Spleen (tissue), 11 donors: Measurements from ENCODE around the gene CAMTA1. TPM values are rescaled to one million over a fixed set of nuclear protein-coding genes. Genes with fewer than 3 reads are reported as not detected.

Experiments used
- DNase-seq: peaks from one replicate; pipeline ENCODE4 v3.0.0-alpha.2; 2020
- H3K27ac ChIP-seq, 8 donors: fragments of 200-600 bp; sonication (generic) in 7 of 8; 1 replicate in 4 of 8; 2 replicates in 4 of 8; pipeline versions ENCODE4 v1.5.0 to v1.8.0; 2016 to 2021; ENCODE audit warnings: inconsistent platforms in 4 of 8, mild to moderate bottlenecking in 4 of 8, moderate library complexity in 1 of 8
- H3K27me3 ChIP-seq, 7 donors: fragments of 200-600 bp; sonication (generic) in 6 of 7; replicated peaks in 1 of 7; 1 replicate in 4 of 7; 2 replicates in 3 of 7; pipeline versions ENCODE4 v1.5.0 to v1.8.0; 2016 to 2021; ENCODE audit warnings: inconsistent platforms in 3 of 7, mild to moderate bottlenecking in 1 of 7
- H3K36me3 ChIP-seq, 6 donors: fragments of 200-600 bp; sonication (generic) in 5 of 6; 1 replicate in 4 of 6; 2 replicates in 2 of 6; pipeline versions ENCODE4 v1.5.0 to v1.8.0; 2016 to 2021; ENCODE audit warnings: inconsistent platforms in 2 of 6
- H3K4me1 ChIP-seq, 6 donors: fragments of 200-600 bp; sonication (generic) in 5 of 6; 1 replicate in 3 of 6; 2 replicates in 3 of 6; pipeline versions ENCODE4 v1.5.0 to v1.8.0; 2016 to 2021; ENCODE audit warnings: inconsistent platforms in 3 of 6
- H3K4me3 ChIP-seq, 8 donors: fragments of 200-600 bp; sonication (generic) in 7 of 8; 1 replicate in 4 of 8; 2 replicates in 4 of 8; pipeline versions ENCODE4 v1.5.0 to v1.8.0; 2016 to 2021; ENCODE audit warnings: inconsistent platforms in 4 of 8, mild to moderate bottlenecking in 4 of 8, moderate library complexity in 2 of 8
- H3K9me3 ChIP-seq, 8 donors: fragments of 200-600 bp; sonication (generic) in 7 of 8; 1 replicate in 4 of 8; 2 replicates in 4 of 8; pipeline versions ENCODE4 v1.5.0 to v1.8.0; 2016 to 2021; ENCODE audit warnings: inconsistent platforms in 4 of 8
- CTCF ChIP-seq, 11 experiments: fragments of 200-600 bp in 7 of 11; fragments of 450-650 bp in 4 of 11; sonication (generic) in 4 of 11; IDR thresholded peaks in 8 of 11; conservative IDR thresholded peaks in 3 of 11; 1 replicate in 7 of 11; 2 replicates in 4 of 11; pipeline versions ENCODE4 v1.4.0 to v1.8.0; 2016 to 2021; ENCODE audit warnings: antibody characterized with exemption in 11 of 11, inconsistent platforms in 4 of 11, mild to moderate bottlenecking in 1 of 11
- POLR2A ChIP-seq, 3 donors: fragments of 450-650 bp; IDR thresholded peaks; one replicate each; pipeline ENCODE4 v1.5.1; 2017; ENCODE audit warnings: antibody characterized with exemption in 3 of 3, mild to moderate bottlenecking in 1 of 3
- POLR2AphosphoS5 ChIP-seq, 3 donors: sonication (generic); formaldehyde crosslinking; IDR thresholded peaks; one replicate each; pipeline ENCODE4 v1.5.1; 2017; ENCODE audit warnings: antibody characterized with exemption in 3 of 3
- WGBS, 5 donors: extraction: QIAGEN DNeasy Blood & Tissue Kit in 3 of 5; methylation state at CpG; one replicate each; pipeline versions ENCODE4 v1.1.5 to v1.1.7; 2013 to 2018; 5-methylcytosine and 5-hydroxymethylcytosine counted together
- intact Hi-C: fragments of 100-400 bp; cut with DNase I; formaldehyde crosslinking; loops from one replicate; pipeline ENCODE4 v1.15.0; 2023; ENCODE audit warnings: low total_unique reads
- polyA plus RNA-seq, 3 donors: library from polyadenylated mRNA; stranded (reverse); fragments of 200-250 nt; gene quantifications; one replicate each; pipeline ENCODE4 v1.2.1, GENCODE V29; 2013
- total RNA-seq, 7 donors: library from RNA; depleted of rRNA in 3 of 7; stranded (reverse); fragments of >200 nt in 3 of 7; fragmentation: NEBNext Ultra II Directional in 4 of 7; extraction: Animal tissue kit (Norgen Biotek cat#: 25700) in 4 of 7; gene quantifications; one replicate each; pipeline versions ENCODE4 v1.1.0 to v1.2.1, GENCODE V29; 2016 to 2021
- donor health status: healthy with polysubstance abuse.
- donor health status: DM: no; HTN: no; CAD: no; lungs with moderate emphysema.
- donor health status: DM: no; HTN: no; CAD: no.
- donor health status: Bipolar disorder and iron deficiency.
- donor health status: healthy.
- donor health status: DM: no; HTN: no; CAD: no.
- donor health status: DM: yes; HTN: yes; CAD: no.

CAMTA1 gene
- total and polyA plus RNA-seq, 10 donors = 53.0 to 106 (median 77.3) TPM

GRCh38 chr1:6996866-6997265 lies 211.6 kb downstream of the CAMTA1 start:
- DNase-seq = no peak
- Histone ChIP-seq H3K4me3 (no peak overlapping the region), H3K36me3 (no peaks in the 10 kb centered on the region), H3K27ac (no peak overlapping the region), H3K27me3 (no peaks in the 10 kb centered on the region), H3K4me1 (no peaks in the 10 kb centered on the region), H3K9me3 (peaks cover 0 to 18% (median 0%) of the 10 kb centered on the region in 8 donors)
- WGBS, 5 donors = 80 to 86% (median 84%) methylated on average over 10 of the region's 10 CpGs
- TF ChIP-seq POLR2AphosphoS5 (IDR thresholded peaks at IDR 0.05) (no peak), POLR2A (IDR thresholded peaks at IDR 0.05) (no peak), CTCF (IDR thresholded peaks at IDR 0.05 in 8 of 11, conservative IDR thresholded peaks at IDR 0.05 in 3 of 11) (no peak)
- intact Hi-C loops = no loop called here

- Histone ChIP-seq H3K4me1 (no peaks in the 10 kb centered on the region), H3K27me3 (no peaks in the 10 kb centered on the region), H3K9me3 (peaks cover 0 to 10% (median 0%) of the 10 kb centered on the region in 8 donors), H3K4me3 (no peak overlapping the region), H3K36me3 (no peaks in the 10 kb centered on the region), H3K27ac (no peak overlapping the region)
- TF ChIP-seq CTCF (IDR thresholded peaks at IDR 0.05 in 8 of 11, conservative IDR thresholded peaks at IDR 0.05 in 3 of 11) (no peak), POLR2AphosphoS5 (IDR thresholded peaks at IDR 0.05) (no peak), POLR2A (IDR thresholded peaks at IDR 0.05) (no peak)
- WGBS, 5 donors = 82 to 88% (median 84%) methylated on average over 10 of the region's 10 CpGs
- peak; percentile 31 for DNase-seq
- intact Hi-C loops = no loop called here
Observed at GRCh38 chr1:6998267-6998666, 213.0 kb downstream of the CAMTA1 start.

GRCh38 chr1:6999826-7000225 lies 214.6 kb downstream of the CAMTA1 start:
- H3K27ac ChIP-seq = no peak overlapping the region
- H3K4me3 ChIP-seq = no peak overlapping the region
- peak; percentile 15 for DNase-seq
- intact Hi-C loops = no loop called here
- no peaks in the 10 kb centered on the region for H3K27me3 ChIP-seq
- no peaks in the 10 kb centered on the region for H3K36me3 ChIP-seq
- no peaks in the 10 kb centered on the region for H3K9me3 ChIP-seq
- 85 to 95% (median 89%) methylated on average over 6 of the region's 6 CpGs for WGBS, 5 donors
- no peaks in the 10 kb centered on the region for H3K4me1 ChIP-seq
- TF ChIP-seq CTCF (IDR thresholded peaks at IDR 0.05 in 8 of 11, conservative IDR thresholded peaks at IDR 0.05 in 3 of 11) = no peak
- no peak for TF ChIP-seq POLR2A (IDR thresholded peaks at IDR 0.05)
- TF ChIP-seq POLR2AphosphoS5 (IDR thresholded peaks at IDR 0.05) = no peak

GRCh38 chr1:7000720-7001119 lies 215.5 kb downstream of the CAMTA1 start:
- TF ChIP-seq POLR2A (IDR thresholded peaks at IDR 0.05) = no peak
- Histone ChIP-seq H3K4me3 (no peak overlapping the region), H3K27me3 (no peaks in the 10 kb centered on the region), H3K36me3 (no peaks in the 10 kb centered on the region), H3K9me3 (no peaks in the 10 kb centered on the region), H3K4me1 (no peaks in the 10 kb centered on the region), H3K27ac (no peak overlapping the region)
- DNase-seq = no peak
- intact Hi-C loops = no loop called here
- 74 to 90% (median 80%) methylated on average over 3 of the region's 3 CpGs for WGBS, 5 donors

- intact Hi-C loops = no loop called here
- Histone ChIP-seq H3K9me3 (no peaks in the 10 kb centered on the region), H3K27me3 (no peaks in the 10 kb centered on the region), H3K27ac (no peak overlapping the region), H3K4me3 (no peak overlapping the region), H3K36me3 (no peaks in the 10 kb centered on the region), H3K4me1 (no peaks in the 10 kb centered on the region)
- TF ChIP-seq POLR2A (IDR thresholded peaks at IDR 0.05) (no peak), CTCF (IDR thresholded peaks at IDR 0.05 in 8 of 11, conservative IDR thresholded peaks at IDR 0.05 in 3 of 11) (no peak), POLR2AphosphoS5 (IDR thresholded peaks at IDR 0.05) (no peak)
- peak; percentile 5 for DNase-seq
- WGBS, 5 donors = 84 to 92% (median 87%) methylated on average over 8 of the region's 8 CpGs
Observed at GRCh38 chr1:7002728-7003127, 217.5 kb downstream of the CAMTA1 start.
